CD1c-positive myeloid dendritic cell (primary cell): Measurements from ENCODE around the gene SLC13A4.
"Not testable (repeated sequence)": the region's sequence is repeated elsewhere in the genome, so short reads cannot be mapped to it uniquely, and the experiment has no call there.

Source experiments
- DNase-seq: peaks from one replicate; pipeline ENCODE4 v3.0.0-alpha.2; 2016; ENCODE audit errors: extremely low spot score

SLC13A4 gene

DNA sequence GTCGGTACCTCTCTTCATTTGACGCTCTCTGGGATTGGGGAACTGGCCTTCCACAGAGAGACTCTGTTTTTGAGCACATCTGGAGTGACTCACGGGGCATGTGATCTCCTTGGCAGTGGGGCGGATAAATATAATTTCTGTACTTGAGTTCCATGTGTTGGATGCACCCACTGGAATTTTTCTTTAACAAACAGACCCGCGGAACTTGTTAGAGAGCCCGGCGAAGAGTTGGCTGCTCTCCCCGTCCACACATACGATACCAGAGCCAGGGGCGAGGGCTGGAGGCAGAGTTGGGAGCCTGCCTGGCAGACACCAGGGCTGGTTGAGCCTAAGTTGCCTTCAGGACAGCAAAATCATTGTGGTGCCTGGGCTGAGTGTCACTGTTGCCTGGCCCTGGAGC is 20.8 kb upstream of the SLC13A4 start, which contains the start of gene FAM180A:
TSS of gene FAM180A (minus strand) at position 44 of the 400 bp plus-strand sequence. CDS start 233 bp downstream, outside the sequence.
- DNase-seq: no peak

DNA sequence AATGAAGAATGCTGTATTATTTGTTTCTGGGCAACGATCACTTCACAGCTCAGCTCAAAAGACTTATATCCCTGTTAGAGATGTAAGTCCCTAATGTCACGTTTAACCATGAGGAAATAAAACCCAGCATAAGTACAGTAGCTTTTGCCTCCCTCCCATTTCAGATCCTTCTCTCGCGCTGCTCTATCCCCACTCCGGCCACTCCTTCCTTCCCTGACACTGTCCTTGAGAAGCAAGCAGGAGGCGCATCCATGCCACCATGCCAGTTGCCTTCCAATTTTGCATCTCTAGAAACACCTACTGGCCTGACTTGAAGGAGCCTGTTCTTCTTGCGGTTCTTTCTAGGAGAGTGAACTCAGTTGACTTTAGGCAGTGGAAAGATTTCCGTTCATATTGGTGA is 19.4 kb upstream of the SLC13A4 start:
- no peak for DNase-seq

DNA sequence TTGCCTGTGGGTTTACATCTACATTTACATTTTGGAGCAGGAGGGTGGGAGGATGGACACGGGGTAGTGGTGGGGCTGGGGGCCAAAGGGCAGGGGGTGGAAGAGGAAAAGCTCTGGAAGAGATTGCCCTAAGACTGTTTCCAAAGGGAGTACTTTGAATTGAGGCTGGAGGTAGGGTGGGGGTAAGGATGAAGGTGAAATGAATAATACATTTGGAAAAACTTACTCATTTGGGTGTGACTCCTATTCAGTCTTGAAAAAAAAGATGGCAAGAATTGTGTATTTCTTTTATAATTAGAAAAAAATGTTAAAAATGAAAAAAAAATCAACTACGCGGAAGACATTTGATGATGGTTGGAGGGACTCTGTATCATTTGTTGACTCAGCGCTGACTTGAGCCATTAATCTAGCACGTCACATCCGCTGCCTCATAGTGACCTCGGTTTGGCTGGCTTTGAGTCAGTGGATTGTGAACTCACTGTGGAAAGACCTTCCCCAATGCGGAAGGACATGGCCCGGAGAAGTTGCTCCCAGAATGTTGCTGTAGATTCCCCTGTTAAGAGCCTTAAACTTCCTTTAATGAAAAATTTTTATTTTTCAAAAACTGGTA is 17.8 kb upstream of the SLC13A4 start:
- DNase-seq: no peak

DNA sequence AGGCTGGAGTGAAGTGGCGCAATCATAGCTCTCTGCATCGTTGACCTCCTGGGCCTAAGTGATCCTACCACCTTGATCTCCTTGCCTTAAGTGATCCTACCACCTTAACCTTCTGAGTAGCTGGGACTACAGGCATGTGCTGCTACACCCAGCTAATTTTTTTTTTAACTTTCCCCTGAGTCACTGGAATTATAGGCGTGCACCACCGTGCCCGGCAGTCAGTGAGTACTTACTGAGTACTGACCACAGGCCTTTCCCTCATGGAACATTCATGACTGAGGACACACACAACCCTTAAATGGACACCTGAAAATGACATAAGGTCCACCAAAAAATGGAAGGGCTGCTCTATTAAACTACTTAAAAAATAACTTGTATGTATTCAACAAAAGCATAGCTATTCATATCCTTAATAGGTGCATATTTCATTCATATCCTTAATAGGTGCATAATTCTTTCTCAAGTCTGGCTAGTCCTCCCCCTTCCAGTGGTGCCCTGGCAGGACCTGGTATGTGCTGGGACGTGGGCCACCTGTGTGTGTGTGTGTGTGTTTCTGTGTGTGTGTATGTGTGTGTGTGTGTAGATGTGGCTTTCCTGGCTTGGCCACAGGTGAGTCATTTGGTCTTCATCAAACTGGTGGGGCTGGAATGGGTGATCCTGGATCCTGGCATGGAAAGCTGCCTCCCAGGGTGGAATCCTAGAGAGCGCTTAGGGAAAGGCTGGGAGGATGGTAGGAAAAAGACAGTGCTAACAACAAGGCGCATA is 17.1 kb upstream of the SLC13A4 start:
- no peak for DNase-seq

DNA sequence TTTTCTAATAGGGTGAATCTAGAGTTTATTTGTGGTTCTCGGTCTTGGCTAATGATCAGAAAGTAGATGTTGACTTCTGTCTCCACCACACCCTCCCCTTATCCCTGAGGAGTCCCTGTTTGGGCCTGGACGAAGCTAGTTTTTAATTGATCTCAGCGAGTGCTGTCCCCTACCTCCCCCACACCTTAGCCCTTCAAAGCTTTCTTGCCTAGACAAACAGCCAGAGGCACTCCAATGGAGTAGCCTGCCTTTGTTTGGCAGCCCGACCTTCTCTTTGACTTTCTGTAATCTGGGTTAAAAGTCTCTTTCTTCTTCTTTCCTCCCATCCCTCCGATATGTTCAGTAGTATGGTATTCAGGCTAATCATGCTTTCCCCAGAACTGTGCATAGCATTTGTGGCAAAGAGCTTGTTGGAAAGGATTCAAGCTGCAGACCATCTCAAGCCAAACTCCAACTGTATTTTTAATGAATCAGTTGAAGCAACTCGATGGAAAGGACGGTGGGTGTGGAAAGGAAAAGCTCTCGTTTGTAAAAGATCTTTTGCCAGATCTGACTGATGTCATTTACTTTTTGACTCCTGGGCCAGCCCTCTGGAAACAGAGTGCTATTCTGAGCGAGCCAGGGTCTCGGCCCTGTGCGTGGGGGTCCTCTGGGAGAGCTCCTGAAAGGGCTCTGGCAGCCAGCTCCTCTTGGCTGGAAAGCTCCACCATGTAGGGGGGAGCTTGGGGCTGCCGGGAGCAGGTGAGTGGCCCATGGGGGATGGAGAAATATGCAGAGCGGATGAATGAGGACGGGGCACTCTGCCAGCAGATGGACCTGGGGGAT is 16.1 kb upstream of the SLC13A4 start:
- DNase-seq: no peak

DNA sequence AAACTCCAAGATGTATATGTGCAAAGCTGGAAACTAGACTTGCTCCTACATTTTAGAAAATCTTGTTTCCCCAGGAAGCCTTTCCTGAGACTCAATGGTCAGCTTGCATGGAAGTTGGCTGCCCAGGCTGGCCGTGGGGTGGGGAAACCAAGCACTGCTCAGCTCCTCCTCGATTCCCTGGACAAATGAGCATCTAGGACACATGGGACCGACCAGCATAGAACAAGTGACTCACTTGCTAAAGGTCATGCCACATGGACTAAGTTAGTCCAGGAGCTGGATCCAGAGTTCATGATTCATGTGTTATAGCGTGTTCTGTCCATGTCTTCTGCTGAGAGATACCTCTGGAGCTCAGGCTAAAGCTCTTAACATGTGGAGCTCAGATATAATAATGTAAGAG is 14.4 kb upstream of the SLC13A4 start:
- DNase-seq: no peak

DNA sequence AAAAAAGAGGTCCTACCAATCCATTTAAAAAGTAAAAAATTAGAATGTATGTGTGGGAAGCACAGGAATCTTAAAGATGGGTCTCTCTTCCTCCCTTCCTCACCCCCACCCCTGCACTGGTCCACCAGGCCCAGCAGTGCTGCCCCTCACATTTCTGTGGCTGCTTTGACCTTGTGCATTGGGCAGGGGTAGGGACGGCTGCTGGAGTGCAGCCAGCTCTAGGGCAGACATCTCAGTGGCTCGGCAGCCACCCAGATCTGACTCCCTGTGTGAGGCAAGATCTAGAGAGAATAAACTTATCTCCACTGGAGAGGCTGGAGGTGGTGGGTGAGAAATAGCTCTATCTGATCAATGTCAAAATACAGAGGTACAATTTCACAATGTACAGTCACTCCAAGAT is 13.9 kb upstream of the SLC13A4 start:
- no peak for DNase-seq

DNA sequence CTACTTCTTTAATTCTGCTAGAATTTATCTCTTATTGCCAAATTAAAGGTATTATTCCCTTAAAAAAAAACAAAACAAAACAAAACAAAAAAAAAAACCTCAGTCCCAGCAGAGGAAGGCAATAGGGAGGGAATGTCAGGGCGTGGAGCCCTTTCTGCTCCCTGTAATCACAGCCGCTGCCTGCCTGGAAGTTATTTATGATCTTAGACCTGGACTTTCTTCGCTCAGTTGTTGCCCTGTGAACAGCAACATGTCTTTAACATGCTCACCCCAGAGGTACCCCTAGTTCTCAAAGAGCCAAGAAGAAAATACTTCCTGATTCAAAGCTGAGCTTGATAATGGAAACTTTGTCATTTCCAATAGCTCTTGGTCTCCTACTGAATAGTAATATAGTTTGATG is 12.9 kb upstream of the SLC13A4 start:
- no peak for DNase-seq

DNA sequence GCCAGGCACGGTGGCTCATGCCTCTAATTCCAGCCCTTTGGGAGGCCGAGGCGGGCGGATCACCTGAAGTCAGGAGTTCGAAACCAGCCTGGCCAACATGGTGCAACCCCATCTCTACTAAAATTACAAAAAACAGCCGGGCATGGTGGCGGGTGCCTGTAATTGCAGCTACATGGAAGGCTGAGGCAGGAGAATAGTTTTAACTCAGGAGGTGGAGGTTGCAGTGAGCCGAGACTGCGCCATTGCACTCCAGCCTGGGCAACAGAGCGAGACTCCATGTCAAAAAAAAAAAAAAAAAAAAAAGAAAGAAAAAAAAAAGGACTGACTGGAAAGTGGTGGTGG is 9.3 kb upstream of the SLC13A4 start:
- DNase-seq: not testable (repeated sequence)

DNA sequence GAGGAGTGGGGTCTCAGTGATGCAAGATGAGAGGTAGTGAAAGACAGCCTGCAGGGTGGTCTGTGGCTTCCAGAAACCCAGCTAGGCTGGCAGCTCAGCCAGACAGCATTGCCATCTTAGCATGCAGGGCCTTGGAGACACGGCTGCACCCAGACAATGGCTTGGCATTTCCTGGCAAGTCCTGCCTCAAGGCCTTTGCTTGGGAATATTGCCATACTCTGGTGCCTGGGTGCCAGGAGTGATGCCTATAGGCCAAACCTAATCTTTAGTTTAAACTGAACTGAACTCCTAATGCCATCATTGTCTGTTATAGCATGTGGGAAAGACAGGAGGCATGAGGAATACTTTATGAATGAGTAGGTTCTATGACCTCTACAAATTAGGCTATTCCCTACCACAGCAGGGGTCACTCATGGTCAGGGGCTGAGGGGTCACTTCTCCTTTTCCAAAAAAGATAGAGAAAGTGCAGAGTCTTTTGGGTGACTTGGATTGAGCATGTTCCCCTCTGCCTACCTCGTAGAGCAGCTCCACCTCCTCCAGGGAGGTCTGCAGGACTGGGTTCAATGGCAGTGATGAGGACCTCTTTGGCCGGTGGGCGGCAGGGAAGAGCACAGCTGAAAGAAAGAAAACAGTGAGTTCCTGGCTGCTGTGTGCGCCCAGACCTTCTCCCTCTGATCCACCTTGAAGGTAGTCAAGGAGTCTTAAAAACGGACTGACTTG is 8.8 kb upstream of the SLC13A4 start:
- no peak for DNase-seq

DNA sequence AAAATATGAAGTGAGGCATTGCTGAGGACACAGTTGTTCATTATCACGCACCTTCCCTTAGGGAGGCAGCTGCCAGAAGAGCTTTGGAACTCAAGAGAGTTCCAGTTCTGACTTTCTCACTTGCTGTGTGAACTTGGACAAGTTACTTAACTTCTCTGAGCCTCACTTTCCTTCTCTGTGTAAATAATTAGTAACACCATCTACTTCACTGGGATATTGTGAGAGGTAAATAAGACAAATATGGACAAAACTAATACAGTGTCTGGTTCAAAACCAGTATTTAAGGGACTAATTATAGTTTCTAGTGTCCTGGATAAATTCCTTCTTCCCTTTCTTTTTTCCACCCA is 6.3 kb upstream of the SLC13A4 start:
- no peak for DNase-seq

DNA sequence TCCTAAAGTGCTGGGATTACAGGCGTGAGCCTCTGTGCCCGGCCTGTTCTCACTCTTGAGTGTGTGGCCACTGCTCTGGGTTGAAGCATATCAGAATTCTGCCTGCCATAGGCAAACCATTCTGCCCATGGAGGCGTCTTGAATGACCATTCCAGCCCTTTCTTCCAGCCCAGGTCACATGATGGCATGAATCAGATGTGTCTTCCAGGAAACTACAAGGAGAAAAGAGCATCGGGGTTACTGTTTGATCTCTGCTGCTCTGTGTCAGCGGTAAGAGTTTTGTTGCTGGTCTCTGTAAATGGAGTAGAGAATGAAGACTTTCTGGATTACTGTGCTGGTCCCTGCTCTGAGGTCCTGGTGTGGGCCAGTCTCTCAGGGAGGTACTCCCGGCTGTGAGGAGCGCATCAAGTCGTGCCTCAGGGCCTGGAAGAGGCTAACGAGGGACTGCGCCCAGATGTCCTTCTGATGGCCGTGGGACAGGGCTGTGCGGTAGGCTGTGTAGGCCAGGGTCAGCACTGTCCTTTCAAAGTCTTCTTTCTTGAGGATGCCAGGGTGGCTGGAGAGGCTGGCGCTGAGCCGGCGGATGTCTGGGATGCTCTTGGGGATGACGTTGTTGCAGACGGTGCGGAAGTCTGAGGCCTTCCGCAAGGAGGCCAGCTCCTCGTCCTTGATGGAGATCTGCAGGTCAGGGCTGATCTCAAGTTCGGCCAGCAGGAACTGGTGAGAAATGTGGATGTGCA is 5.8 kb upstream of the SLC13A4 start:
- DNase-seq: no peak

DNA sequence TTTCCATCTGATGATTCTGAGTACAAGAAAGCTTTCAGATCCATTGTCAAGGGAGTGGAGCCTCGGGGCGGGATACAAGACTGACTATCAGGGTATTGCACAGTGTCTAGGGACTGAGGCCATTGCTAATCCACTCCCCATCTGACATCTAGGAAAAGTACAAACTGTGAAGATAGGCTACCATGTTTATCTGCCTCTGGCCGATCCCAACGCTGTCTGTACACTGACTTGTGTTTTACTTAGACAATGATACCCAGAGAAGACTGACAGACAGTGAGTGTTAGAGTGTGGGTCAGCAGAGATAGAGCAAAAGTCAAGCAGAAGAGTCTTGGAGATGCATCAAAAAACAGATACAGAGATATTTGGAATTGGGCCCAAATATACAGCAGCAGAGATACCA is 3.1 kb upstream of the SLC13A4 start:
- DNase-seq: no peak

DNA sequence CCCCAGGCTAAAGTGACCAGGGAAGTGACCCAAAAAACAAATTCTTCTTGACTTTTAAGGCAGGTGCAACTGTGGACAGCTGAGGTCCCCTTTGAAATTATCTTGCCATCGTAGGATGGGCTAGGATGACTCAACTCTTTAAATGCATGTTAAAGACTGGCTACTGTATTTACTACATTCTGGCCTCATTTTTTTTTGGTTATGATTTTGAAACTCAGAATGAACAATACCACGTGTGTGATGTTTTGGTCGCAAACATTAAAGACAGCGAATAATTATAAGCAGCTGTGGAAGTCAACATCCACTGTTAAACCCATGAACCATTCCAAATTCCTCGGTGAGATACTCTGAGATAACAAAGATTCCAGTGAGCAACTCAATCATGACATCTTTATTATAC is 1.2 kb upstream of the SLC13A4 start:
- DNase-seq: no peak

DNA sequence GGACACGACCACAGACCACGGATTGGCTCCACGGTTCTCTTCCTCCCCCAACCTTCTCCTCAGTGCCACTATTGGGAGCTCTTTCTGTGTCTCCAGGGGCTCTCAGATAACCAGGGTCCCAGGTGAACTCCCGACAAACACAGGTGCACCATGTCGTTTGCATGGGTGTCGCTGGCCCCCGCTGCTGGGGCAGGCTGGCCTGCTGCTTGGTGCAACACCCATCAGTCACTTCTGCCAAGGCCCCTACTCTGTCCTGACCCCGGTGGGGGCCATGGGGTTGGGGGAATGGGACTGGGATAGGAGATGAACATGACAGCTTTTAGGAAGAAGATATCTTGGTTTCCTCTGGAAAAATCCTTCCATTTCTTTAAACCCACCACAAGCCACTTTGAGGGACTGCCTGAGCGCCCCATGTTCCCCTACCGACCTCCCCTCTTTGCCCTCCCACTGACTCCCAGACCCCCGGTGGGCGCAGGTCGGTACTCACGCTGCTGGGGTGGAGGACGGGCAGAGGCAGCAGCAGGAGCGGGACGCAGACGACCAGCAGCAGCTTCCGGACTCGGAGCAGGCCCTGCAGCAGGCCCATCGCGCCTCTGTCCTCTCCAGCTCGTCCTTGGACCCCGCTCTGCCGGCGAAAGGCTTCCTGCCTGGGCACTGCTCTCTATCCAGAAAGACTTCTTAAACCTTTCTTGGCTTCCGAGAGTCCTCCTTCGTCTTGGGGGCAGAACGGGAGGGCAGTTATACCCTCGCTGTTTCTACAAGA is 894 bp downstream of the SLC13A4 start:
- DNase-seq: no peak

DNA sequence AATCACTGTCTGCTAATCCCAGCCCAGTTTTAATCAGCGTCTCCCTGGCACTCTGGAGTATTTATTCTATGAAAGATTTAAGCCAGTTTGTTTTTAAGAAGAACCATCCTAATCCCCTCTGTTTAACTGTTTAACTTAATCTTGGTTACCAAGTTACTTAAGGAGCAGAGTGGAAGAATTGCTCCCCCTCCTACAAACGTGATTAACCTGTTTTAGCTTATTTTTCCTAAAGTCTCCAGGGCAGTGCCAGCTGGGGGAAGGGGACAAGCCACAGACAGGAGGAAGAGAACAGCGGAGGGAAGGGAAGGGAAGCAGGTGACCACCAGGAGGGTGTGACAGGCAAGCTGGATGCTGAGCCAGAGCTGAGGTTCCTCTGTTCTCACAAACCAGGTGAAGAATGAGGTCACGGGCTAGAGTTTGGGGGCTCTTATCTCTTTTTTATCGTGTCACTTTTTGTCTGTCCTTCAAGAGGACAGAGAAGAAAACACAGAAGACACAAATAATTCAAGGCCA is 1.7 kb downstream of the SLC13A4 start:
- no peak for DNase-seq

DNA sequence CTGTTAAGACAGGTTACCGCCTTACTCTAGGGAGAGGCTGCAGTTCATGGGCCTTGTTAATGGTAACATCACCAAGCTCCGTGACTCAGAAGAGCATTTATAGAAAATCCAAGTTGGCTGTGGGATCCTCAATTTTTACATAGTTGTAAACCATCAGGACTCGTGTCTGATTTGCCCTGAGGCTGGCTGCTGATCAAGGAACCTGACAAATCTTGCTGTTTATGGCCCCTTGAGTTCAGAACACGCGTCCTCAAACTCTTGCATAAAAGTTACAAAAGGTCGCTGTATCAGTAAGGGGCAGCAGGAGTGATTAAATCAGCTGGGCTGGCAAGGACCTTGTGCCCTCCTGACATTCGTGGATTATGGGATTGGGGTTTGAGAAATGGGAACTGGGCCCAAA is 4.6 kb downstream of the SLC13A4 start:
- DNase-seq: no peak

DNA sequence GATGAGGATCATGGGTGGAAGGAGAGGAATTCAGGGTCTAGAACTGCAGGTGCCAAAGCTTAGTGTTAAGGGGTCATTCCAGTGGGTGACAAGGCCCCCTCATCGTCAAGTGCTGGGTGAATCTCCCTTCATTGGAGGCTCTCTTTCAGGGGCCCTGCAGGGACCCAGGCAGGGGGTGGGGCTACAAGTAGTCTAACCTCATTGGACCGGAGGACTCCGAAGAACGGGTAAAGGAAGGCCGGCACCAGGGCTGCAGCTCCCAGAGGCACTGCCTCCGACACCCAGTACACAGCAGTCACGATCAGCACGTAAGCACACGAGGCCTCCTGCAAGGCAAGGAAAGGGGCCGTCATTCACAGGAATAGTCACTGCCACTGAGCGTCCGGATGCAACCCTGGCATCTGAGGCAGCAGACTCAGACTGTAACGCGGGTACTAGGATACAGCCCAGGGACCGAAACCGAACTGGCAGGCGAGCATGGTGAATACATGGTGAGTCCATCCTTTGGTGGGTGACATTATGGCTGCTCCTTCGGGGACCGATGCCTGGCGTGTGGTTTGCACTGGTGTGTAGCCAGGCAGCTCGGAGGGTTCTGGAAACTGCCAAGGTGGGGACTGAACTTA is 6.7 kb downstream of the SLC13A4 start:
- no peak for DNase-seq

DNA sequence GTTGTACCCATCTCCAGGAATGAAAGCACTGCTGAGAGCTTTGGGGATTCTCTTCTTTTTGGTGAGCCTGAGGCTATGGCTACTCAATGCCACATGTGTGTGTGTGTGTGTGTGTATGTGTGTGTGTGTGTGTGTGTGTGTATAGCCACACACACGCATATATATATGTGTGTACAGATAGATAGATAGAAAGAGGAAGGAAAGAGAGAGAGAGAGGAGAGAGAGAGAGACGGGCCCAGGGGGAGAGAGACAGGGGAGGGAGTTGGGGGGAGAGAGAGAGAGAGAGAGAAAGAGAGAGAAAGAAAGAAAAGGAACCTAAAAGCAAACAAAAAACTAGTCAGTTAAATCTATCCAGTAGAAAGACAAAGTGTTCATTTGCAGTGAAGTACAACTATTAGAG is 8.3 kb downstream of the SLC13A4 start:
- DNase-seq: no peak

DNA sequence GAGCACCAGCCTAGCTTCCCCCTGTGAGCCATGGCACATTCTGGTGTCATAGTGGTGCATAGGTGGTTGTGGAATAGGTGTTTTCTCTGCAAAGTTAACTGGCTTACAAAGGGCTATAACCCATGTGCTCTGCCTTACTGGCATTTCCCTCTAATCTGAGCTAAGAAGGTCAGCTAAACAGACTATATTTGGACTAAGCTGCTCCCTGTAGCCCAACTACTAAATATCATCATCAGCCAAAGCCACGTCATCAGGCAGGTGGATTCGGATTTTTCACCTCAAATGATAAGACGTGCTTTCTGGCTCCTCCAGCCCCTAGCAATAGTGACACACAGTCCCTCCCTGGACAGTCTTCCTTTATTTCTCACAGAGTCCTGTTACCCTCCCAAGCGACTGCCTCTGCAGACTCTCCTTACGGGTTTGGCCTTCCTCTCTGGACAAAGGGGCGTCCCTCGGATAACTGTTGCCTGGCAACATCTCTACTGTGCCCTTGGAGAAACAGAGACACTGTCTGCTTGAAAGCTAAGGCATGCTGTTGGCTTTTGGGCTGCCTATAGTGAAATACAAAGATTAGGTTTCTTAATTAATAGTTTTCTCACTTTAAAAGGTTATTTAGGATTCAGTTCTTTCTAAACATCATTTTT is 9.1 kb downstream of the SLC13A4 start:
- no peak for DNase-seq
